ENCODE results near the gene PCDHGA9.

PCDHGA9 gene

DNA sequence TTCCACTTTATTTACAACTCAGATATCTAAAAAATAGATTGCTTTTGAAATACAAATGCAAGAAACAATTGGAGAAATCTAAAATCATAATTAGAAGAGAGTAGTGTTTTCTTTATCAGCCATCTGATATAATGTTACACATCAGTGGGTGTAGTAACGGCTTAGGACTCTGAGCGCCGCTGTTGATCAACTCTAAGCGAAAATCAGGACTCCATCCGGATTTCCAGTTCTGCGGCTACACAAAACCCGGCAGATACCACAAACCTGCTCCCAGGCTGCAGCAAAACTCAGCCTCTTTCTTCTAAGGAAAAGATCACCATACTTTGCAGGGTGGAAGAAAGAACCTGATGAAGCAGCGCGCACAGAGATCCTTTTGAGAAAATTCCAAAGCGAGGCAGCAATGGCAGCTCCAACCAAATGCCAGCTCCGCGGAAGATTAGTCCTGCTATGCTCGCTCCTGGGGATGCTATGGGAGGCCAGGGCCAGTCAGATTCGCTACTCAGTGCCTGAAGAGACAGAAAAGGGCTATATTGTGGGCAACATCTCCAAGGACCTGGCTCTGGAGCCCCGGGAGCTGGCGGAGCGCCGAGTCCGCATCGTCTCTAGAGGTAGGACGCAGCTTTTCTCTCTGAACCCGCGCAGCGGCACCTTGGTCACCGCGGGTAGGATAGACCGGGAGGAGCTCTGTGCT lies at the start of gene PCDHGA9:
Gene PCDHGA9, plus strand, starts transcription at position 226 of the 691 bp plus-strand sequence. Its CDS starts 175 bp downstream, at position 401.
- ChIA-PET POLR2A (no interaction called here), CTCF (interaction anchor here (0.6 to 1.8 kb wide), 9 partner anchors 11 to 165 kb away, joined by 3 to 11 read pairs (median 3); partner anchors contain the start of genes PCDHGA10, PCDHGA3, PCDHGA6 and PCDHGB7)
- DNase-seq (ENCODE audit: low read depth, low spot score), result no peak
- TF ChIP-seq, protein P1, sequence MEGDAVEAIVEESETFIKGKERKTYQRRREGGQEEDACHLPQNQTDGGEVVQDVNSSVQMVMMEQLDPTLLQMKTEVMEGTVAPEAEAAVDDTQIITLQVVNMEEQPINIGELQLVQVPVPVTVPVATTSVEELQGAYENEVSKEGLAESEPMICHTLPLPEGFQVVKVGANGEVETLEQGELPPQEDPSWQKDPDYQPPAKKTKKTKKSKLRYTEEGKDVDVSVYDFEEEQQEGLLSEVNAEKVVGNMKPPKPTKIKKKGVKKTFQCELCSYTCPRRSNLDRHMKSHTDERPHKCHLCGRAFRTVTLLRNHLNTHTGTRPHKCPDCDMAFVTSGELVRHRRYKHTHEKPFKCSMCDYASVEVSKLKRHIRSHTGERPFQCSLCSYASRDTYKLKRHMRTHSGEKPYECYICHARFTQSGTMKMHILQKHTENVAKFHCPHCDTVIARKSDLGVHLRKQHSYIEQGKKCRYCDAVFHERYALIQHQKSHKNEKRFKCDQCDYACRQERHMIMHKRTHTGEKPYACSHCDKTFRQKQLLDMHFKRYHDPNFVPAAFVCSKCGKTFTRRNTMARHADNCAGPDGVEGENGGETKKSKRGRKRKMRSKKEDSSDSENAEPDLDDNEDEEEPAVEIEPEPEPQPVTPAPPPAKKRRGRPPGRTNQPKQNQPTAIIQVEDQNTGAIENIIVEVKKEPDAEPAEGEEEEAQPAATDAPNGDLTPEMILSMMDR (IDR thresholded peaks at IDR 0.05; ENCODE audit: insufficient read depth, low read length, missing control alignments), result no peak
- H3K4me3 ChIP-seq (ENCODE audit: low read depth, low read length), result peak within 1 kb of the TSS; percentile 34

DNA sequence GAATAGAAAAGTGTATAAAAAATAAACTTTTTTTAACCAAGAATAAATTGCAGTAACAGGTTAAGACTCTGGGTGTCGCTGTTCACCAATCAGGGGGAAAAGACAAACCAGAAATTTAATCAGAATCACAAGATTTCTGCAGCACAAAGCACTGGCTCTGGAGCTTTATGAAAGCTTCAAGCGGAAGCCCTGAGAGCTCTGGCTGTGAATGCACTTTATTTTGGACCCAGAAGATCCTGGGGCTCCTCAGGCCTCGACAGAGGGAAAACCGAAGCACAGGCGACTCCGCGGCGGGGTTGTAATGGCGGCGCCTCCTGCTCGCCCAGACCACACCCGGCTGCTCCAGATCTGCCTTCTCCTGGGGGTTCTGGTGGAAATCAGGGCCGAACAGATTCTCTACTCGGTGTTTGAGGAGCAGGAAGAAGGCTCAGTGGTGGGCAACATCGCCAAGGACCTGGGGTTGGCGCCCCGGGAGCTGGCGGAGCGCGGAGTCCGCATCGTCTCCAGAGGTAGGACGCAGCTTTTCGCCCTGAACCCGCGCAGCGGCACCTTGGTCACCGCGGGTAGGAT lies 47.6 kb upstream of the PCDHGA9 start, which contains the start of gene PCDHGA4:
Gene PCDHGA4, plus strand, starts transcription at position 122 of the 570 bp plus-strand sequence. Its CDS starts 87 bp downstream, at position 209.
- CTCF ChIA-PET, result interaction anchor here (1.0 to 3.7 kb wide), 17 partner anchors 9 to 212 kb away, joined by 3 to 37 read pairs (median 6); partner anchors contain the start of genes PCDHGA1, PCDHGA2, PCDHGA3 and PCDHGA5
- POLR2A ChIA-PET, result no interaction called here
- peak within 1 kb of the TSS; percentile 45 for H3K4me3 ChIP-seq (ENCODE audit: low read depth, low read length)
- DNase-seq (ENCODE audit: low read depth, low spot score), result no peak
- TF ChIP-seq, protein P1 (IDR thresholded peaks at IDR 0.05; ENCODE audit: insufficient read depth, low read length, missing control alignments), result peak; percentile 2

DNA sequence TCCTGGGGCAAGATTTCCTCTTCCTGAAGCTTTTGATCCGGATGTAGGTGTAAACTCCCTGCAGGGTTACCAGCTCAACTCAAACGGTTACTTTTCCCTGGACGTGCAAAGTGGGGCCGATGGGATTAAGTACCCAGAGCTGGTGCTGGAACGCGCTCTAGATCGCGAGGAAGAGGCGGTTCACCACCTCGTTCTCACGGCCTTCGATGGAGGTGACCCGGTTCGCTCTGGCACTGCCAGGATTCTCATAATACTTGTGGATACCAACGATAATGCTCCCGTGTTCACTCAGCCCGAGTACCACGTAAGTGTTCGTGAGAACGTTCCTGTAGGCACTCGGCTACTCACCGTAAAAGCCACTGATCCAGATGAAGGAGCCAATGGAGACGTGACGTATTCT lies 46.9 kb upstream of the PCDHGA9 start:
- ChIA-PET CTCF (interaction anchor here (1.0 to 3.7 kb wide), 17 partner anchors 8 to 212 kb away, joined by 3 to 37 read pairs (median 6); partner anchors contain the start of genes PCDHGA1, PCDHGA2, PCDHGA3 and PCDHGA5), POLR2A (no interaction called here)
- TF ChIP-seq, protein P1 (IDR thresholded peaks at IDR 0.05; ENCODE audit: insufficient read depth, low read length, missing control alignments), result no peak
- DNase-seq (ENCODE audit: low read depth, low spot score), result no peak
- no peak overlapping the region; the same call in 1 of the 2 replicates for H3K4me3 ChIP-seq (ENCODE audit: low read depth, low read length)

DNA sequence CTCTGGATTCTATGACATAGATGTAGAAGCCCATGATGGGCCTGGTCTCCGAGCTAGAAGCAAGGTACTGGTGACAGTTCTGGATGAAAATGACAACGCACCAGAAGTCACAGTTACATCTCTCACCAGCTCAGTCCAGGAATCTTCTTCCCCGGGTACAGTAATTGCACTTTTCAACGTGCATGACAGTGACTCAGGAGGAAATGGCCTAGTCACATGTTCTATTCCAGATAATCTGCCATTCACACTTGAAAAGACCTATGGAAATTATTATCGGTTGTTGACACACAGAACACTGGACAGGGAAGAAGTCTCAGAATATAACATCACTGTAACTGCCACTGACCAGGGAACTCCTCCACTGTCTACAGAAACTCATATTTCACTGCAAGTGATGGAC lies 46.4 kb upstream of the PCDHGA9 start:
- DNase-seq (ENCODE audit: low read depth, low spot score), result no peak
- ChIA-PET CTCF (interaction anchor here (1.0 to 3.7 kb wide), 12 partner anchors 9 to 211 kb away, joined by 3 to 37 read pairs (median 6); partner anchors contain the start of genes PCDHGA2, PCDHGA3 and PCDHGB3), POLR2A (no interaction called here)
- TF ChIP-seq, protein P1 (IDR thresholded peaks at IDR 0.05; ENCODE audit: insufficient read depth, low read length, missing control alignments), result no peak
- H3K4me3 ChIP-seq (ENCODE audit: low read depth, low read length), result no peak overlapping the region

DNA sequence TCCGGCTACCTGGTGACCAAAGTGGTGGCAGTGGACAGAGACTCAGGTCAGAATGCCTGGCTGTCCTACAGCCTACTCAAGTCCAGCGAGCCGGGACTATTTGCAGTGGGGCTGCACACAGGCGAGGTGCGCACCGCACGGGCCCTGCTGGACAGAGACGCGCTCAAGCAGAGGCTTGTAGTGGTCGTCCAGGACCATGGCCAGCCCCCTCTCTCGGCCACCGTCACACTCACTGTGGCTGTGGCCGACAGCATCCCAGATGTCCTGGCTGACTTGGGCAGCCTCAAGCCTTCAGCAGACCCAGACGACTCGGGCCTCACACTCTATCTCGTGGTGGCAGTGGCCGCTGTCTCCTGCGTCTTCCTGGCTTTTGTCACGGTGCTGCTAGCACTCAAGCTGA lies 45.6 kb upstream of the PCDHGA9 start:
- TF ChIP-seq, protein P1 (IDR thresholded peaks at IDR 0.05; ENCODE audit: insufficient read depth, low read length, missing control alignments), result no peak
- no peak overlapping the region for H3K4me3 ChIP-seq (ENCODE audit: low read depth, low read length)
- no peak for DNase-seq (ENCODE audit: low read depth, low spot score)
- CTCF ChIA-PET, result interaction anchor here (1.1 to 3.9 kb wide), 3 partner anchors 37 to 206 kb away, joined by 3 to 32 read pairs (median 5); no protein-coding TSS in a partner anchor
- POLR2A ChIA-PET, result no interaction called here

Data from AG04449 (cell line).